ENCODE results near the gene FN3K.

Gene FN3K

GRCh38 chr17:82734987-82735866 is at the start of gene FN3K:
FN3K (plus strand) TSS chr17:82735615; CDS start chr17:82735637, 22 bp downstream.
- no peak for DNase-seq (ENCODE audit: low read depth)

DNA sequence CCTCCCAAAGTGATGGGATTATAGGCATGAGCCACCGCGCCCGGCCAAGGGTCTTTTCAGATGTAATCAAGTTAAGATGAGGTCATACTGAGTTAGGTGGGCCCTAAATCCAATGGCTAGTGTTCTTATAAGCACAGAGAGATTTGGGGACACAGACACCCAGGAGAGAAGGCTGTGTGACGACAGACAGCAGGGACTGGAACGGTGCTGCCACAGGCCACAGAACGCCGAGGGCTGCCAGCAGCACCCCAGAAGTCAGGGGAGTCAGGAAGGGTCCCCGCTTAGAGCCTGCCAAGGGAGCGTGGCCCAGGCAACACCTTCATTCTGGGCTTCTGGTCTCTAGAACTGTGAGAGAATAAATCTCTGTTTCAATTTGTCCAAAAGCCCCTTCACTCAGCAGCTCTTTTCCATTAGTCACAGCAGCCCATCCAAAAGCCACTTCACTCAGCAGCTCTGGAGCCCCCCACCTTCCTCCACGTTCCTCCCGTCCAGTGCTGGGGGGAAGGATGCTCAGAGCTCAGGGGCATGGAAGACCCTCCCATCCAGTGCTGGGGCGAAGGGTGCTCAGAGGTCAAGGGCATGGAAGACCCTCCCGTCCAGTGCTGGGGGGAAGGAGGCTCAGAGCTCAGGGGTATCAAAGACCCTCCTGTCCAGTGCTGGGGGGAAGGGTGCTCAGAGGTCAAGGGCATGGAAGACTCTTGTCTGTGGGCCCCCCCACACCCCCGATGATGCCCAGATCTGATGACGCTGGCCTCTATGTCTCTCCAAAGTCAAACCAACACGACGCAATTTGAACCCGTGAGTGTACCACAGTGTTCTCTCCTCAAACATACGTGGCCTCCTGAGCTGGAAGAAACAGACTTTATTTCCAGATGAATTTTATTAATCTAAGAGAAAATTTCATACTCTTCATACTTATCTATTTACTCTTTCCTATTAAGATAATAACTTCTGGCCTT is 48.8 kb upstream of the FN3K start:
- no peak for DNase-seq (ENCODE audit: low read depth)

DNA sequence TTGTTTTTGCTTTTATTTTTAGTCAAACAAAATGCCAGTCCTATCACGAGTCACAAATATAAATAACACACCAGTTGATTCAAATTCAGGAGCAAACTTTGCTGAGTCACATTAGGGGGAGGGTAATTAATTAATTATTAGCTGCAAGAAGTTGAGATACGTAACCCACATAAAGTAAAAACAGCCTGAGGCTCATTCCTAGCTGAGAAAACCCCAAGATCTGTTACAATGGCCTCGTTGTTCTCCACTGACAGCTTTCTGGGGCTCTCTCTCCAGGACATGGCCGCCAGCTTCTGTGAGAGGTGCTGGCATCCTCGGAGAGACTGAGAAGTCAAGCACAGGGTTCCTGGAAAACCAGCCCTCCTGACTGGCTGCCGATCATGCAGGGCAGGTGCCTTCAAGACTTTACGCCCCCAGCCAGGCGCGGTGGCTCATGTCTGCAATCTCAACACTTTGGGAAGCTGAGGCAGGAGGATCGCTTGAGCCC is 48.0 kb upstream of the FN3K start:
- DNase-seq (ENCODE audit: low read depth) = no peak

GRCh38 chr17:82687871-82688270 is 47.5 kb upstream of the FN3K start:
- no peak for DNase-seq (ENCODE audit: low read depth)

DNA sequence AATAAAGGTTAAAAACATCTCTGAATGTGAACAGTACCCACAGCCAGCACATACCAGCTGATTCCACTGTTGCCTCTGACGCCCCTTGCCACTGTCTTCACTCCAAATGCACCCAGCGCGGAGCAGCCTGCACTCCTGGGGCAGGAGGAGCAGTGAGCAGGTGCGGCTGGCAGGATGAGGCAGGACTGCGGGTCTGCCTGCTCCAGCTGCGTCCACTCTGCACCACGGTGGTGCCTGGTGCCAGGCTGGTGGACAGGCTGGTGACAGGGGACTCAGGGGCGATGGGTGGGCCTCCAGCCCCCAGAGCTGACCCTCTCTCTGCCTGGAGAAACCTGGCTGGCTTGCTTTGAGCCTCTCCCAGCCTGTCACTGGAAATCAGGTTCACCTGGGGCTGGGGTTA is 46.3 kb upstream of the FN3K start:
- DNase-seq (ENCODE audit: low read depth) = no peak

DNA sequence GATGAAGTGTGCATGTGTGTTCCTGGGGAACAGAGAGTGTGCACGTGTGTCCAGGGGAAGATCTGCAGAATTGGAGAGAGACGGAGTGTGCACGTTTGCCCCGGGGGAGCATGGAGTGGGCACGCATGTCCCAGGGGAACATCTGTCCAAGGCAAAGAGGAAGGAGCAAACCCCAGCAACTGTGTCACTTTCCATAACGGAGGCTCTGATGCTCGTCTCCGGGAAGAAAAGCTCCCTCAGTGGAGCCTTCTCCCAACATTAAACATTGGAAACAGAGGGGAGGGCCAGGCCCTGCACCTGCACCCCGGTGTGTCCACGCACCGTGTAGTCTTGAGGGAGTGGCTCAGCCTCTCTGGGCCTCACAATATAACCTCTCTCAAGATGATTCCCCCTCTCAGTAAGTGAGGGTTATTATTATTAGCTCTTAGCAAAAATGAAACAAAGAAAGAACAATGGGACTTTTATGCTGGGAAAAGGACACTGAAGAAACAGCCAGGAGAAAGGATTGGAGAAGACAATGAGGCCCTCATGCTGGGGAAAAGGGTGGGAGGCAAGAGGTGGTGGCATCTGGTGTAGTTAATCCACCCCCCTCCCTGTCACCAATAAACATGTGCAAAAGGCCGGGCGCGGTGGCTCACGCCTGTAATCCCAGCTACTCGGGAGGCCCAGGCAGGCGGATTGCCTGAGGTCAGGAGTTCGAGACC is 44.5 kb upstream of the FN3K start:
- DNase-seq (ENCODE audit: low read depth) = no peak

GRCh38 chr17:82691714-82692113 is 43.7 kb upstream of the FN3K start:
- no peak for DNase-seq (ENCODE audit: low read depth)

- no peak for DNase-seq (ENCODE audit: low read depth)
Observed at GRCh38 chr17:82692268-82692667, 43.1 kb upstream of the FN3K start.

- DNase-seq (ENCODE audit: low read depth) = no peak
Observed at GRCh38 chr17:82693168-82693867, 42.1 kb upstream of the FN3K start.

- DNase-seq (ENCODE audit: low read depth) = no peak
Observed at GRCh38 chr17:82694647-82695046, 40.8 kb upstream of the FN3K start.

- DNase-seq (ENCODE audit: low read depth) = no peak
Observed at GRCh38 chr17:82696259-82696658, 39.2 kb upstream of the FN3K start.

DNA sequence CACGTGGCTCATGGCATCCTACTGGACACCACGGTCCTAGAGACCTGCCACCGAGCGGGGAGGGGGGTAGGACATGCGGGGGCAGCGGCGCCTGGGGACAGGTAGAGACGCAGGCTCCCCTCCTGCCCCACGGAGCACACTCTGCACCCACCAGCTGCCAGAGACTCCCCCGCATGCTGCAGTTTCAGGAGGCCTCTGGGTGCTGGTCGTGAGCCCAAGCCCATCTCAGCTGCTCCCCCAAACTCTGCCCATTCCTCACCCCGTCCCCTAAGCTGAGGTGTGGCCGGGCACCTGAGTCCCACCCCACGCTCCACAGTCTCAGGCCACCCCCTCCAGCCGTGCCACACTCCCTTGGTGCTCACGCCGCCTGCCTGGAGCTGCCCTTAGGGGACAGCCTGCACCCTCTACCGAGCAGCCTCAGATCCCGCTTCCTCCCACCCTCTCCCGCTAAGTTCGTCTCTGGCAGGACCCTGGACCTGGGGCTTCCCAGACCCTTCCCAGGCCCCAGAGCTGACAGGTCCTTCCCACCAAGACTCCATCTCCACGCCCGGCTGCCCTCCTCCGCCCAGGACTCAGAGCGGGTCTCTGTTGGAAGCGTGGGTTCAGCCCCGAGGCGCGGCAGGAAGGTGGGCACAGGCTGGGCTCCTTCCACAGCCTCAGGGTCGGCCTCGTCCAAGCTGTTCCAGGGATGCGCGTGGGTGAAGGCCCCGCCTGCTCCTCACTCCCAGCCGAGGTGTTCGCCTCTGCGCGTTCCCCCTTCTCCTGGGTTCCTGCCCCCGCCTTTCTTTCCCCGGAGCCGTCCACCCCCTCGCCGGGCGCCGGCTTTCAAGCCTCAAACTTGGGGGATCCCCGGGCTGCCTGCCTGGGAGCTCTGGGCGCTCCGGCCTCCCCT is 38.3 kb upstream of the FN3K start:
- DNase-seq (ENCODE audit: low read depth) = no peak

DNA sequence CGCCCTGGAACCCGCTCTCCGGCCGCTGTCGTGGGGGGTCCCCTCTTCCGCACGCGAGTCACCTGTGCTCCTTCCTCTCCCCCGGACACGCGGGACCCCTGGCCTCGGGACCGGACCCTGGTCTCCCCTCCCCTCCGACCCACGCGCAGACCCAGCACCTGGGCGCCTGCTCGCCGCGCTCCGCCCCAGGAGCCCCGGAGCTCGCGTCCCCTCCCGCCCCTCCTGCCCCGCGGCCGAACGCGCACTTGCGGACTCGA is 37.7 kb upstream of the FN3K start:
- no peak for DNase-seq (ENCODE audit: low read depth)

DNA sequence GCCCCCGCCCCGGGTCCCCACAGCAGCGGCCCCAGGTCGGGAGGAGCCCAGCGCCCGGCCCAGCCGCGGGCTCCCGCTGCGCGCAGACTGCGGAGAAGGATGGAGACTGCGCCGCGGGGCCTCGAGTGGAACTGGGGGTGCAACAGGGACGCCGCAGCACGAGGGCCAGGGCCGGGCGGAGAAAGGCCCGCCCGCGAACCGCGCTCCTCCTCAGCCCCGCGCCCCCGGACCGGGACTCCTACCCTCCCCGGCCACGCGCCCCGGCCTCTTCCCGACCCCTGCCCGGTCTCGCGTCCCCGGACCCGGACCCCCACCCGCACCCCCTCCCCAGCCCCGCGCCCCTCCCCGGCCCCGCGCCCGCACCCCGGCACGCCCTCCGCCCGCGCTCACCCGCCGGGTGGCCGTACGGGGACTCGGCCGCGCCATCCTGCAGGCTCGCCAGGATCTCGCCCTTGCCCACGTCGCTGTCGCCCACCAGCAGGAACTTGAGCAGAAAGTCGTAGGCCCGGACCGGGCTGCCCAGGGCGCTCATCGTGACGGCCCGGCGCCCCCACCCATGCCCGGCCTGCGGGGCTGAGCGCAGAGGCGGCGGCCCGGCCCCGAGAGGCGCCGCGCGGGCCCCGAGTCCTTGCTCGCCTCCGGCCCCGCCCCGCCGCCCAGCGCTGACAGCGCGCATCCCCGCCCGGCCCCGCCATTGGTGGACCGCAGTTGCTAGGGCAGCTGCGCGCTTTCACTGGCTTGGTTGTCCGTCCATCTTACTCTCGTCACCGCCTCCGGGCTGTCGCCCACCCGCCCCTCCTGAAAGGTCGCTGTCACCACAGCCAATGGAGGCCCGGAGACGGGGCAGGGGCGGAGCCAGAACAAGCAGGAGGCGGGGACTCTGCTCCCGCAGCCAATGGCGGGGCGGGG is 37.1 kb upstream of the FN3K start, which contains the start of gene RAB40B:
RAB40B (minus strand) TSS at position 634 of the 909 bp plus-strand sequence; CDS start at position 532, 102 bp downstream.
- DNase-seq (ENCODE audit: low read depth) = peak; percentile 98

- DNase-seq (ENCODE audit: low read depth) = no peak
Observed at GRCh38 chr17:82698974-82699442, 36.4 kb upstream of the FN3K start.

GRCh38 chr17:82699551-82699950 is 35.9 kb upstream of the FN3K start:
- DNase-seq (ENCODE audit: low read depth) = no peak

DNA sequence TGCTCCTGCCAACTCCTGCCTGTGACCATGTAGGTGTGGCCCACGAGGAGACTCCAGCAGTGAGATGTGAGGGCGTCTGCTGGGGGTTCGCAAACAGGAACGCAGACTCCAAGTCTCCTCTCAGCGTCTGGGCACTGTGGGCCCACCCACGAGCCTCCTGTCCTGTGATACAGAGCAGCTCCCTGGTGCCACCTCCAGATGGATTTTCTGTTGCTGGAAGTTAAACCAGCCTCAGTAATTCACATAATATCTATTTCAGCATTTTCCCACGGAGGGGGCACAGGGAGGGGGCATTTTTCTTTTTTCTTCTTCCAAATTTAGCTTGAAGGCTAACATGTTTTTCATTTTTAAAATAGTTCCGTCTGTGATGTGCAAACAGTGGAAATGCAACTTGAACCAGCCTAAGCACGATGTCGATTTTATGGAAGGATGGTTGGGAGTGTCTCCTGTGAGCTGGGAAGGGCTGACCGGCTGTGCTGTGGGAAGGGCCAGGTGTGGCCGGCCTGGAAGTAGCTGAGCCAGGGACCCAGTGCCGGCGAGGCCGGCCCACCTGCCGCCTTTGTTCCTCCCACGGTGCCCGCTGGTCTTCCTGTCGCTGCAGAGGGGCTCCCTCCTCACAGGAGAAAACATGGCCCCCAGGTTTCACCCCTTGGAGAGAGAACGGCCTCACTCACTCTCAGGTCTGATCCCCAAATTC is 33.0 kb upstream of the FN3K start:
- DNase-seq (ENCODE audit: low read depth) = no peak

DNA sequence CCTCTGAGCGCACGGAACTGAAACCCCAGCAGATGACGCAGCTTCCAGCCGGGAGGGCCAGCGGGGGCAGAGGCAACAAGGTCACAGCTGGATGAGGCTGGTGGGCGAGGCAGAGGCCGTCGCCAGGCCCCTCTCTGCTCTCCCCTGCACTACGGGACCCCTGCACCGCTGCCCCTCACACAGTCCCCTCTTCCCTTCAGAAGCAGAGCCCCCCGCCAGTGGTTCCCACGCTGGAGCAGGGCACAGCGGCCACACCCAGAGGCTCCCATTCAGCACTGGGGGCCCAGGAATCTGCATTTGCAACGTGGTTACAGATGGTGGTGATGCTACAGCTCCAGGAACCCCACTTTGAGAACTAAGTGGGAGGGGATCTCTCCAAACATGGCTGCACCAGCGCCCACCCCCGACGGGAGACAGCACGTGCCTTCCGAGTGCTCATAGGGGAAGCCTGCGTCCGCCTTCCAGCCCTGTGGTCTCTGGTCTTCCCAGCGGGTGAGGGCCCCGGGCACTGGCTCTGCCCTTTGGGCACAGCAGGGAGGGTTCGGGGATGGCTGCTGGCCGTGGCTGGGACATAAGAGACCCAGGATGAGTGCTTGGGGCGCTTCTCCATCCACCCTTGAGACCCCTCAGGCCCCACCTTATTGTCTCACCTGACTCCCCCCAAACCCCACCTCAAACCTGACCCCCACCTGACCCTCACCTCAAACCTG is 32.2 kb upstream of the FN3K start:
- DNase-seq (ENCODE audit: low read depth) = no peak
